GM10266 (cell line): ENCODE results near the gene MNT.

Source experiments
- DNase-seq: peaks from one replicate; pipeline ENCODE4 v3.0.0; 2012; ENCODE audit errors: extremely low spot score
- CTCF ChIP-seq: IDR thresholded peaks from 2 replicates; pipeline ENCODE4 v1.5.1; 2012; ENCODE audit warnings: mild to moderate bottlenecking, low read depth; ENCODE audit not compliant: control insufficient read depth, insufficient read depth; ENCODE audit errors: missing control alignments

The MNT gene

GRCh38 chr17:2371183-2372130 lies 29.4 kb downstream of the MNT start:
- no peak for DNase-seq
- no peak for TF ChIP-seq CTCF

DNA sequence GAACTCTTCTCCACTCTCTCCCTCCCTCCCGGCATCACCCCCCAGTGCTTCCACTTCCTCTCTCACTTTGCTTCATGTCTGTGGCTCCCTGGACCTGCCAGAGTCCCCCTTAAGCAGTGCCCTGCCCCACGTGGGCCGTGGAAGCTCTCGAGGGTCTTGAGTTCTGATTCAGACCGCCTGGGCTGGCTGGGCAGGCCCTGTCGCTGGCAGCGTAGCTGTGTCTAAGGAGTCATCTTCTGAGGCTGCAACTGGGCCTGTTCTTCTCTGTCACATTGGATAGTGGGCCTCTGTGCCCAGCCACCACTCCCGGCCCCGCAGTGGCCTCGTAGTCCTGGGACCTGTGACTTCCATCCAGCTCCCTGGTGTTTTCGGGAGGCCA lies 30.7 kb downstream of the MNT start:
- no peak for DNase-seq
- no peak for TF ChIP-seq CTCF

DNA sequence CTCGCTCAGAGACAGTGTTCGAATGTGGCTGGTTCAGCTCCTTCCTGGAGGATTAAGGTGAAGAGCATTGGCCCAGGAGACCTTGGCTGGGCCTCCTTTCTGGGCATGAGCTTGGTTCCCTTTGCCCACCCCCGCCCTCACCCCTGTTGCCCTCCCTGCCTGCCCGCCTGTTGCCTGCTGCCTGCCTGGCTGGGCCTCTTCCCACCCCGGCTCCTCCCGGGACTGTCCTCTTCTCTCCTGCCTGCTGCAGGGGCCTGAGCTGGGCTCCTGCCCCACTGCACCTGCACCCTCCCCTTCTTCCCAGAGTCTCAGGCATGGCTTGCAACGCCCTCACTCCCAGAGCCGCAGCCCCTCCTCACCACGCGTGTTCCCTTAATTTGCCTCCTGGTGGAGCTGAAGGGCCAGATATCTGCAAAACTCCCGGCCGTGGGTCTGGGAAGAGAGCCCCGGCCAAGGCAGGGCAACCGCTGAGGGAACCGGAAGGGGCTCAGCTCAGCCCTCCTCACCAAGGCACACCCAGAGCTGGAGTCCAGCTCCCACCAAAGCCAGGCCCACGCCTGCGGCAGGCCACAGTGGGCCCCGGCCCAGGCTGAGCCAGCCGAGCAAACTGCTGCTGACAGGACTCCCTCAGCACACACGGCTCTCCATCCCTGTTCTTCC lies 31.2 kb downstream of the MNT start:
- no peak for TF ChIP-seq CTCF
- DNase-seq: no peak

GRCh38 chr17:2369039-2369438 lies 31.8 kb downstream of the MNT start:
- no peak for TF ChIP-seq CTCF
- DNase-seq: no peak

DNA sequence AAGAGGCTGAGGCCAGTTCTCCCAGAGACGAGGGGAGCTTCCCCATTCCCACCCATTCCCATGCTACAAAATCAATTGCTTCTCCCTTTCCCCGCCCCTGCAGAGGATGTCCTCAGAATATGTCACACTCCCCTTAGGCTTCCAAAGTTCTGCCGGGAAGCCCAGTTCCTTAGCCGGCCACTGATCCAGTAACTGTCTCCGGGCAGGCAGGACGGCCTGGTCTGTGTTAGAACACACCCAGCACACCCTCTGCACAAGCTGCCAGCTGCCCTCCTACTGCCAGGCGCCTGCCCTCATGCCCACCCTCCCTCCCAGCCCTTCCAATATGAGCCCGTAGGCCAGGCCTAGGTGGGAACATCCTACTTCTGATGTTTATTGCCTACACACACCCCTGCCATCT lies 32.5 kb downstream of the MNT start:
- TF ChIP-seq CTCF: no peak
- DNase-seq: no peak

- TF ChIP-seq CTCF: no peak
- no peak for DNase-seq
These were observed 33.9 kb downstream of the MNT start for GRCh38 chr17:2366747-2367494.
